Measurements from ENCODE around the gene FBL. TPM values are rescaled to one million over a fixed set of nuclear protein-coding genes. Genes with fewer than 3 reads are reported as not detected.

The FBL gene
- total RNA-seq, 4 donors from 2014 or later, result 184 to 226 (median 193) TPM

DNA sequence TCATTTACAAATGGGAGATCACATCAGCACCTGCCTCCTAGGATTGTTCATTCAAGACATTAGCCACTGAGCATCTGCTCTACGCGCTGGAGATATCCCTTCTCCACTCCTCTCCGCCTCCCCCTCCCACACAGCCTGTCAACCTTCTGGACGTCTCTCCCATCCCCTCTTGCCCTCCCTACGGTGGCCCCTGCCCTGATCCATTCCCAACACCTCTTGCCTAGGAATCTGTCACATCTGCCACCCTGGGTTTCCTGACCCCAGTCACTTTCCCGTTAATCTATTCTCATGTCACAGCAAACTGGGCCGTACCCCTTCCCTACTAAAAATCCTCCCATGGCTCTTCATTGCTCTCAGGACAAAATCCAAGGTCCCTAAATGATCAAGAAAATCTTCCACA lies 22.5 kb downstream of the FBL start:
- Histone ChIP-seq H3K27me3 (no peaks in the 10 kb centered on the region), H3K4me3 (peak overlapping the region; percentile 34 to 87 (median 78))
- intact Hi-C loops (cut with DNase I), result no loop called here

DNA sequence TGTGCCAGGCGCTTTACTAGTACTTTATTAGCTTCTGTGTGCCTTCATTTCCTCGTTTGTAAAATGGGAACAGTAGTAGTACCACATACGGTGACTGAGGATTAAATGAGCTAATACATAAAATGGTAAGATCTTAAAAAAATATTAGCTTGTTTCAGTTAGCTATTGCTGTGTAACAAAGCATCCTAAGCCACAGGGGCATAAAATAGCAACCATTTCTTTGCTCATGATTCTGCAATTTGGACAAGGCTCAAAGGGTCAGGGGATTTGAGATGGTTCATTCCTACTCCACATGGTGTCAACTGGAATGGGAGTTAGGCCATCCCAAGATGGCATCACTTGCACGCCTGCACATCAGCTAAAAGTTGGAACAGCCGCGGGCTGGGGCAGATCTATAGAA lies 25.5 kb downstream of the FBL start:
- Histone ChIP-seq H3K9me3 (no peaks in the 10 kb centered on the region), H3K27ac (no peak overlapping the region), H3K4me3 (no peak overlapping the region), H3K27me3 (no peaks in the 10 kb centered on the region), H3K36me3 (peaks cover 0 to 17% (median 1%) of the 10 kb centered on the region in 3 donors), H3K4me1 (peaks cover 6 to 36% (median 12%) of the 10 kb centered on the region in 3 donors)
- WGBS, 2 donors, result 87 to 92% methylated on average over 6 of the region's 6 CpGs
- intact Hi-C loops (cut with DNase I), result no loop called here
- TF ChIP-seq, protein P1, sequence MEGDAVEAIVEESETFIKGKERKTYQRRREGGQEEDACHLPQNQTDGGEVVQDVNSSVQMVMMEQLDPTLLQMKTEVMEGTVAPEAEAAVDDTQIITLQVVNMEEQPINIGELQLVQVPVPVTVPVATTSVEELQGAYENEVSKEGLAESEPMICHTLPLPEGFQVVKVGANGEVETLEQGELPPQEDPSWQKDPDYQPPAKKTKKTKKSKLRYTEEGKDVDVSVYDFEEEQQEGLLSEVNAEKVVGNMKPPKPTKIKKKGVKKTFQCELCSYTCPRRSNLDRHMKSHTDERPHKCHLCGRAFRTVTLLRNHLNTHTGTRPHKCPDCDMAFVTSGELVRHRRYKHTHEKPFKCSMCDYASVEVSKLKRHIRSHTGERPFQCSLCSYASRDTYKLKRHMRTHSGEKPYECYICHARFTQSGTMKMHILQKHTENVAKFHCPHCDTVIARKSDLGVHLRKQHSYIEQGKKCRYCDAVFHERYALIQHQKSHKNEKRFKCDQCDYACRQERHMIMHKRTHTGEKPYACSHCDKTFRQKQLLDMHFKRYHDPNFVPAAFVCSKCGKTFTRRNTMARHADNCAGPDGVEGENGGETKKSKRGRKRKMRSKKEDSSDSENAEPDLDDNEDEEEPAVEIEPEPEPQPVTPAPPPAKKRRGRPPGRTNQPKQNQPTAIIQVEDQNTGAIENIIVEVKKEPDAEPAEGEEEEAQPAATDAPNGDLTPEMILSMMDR (IDR thresholded peaks at IDR 0.05), result no peak
- no peak for TF ChIP-seq POLR2A (IDR thresholded peaks at IDR 0.05)
- DNase-seq, result no peak

More for the DNA sequence above, 22.5 kb downstream of the FBL start:
- H3K27ac ChIP-seq, result peak overlapping the region in 3 of 4 donors; percentile 85 to 90 (median 85)
- 42 to 44% methylated on average over 7 of the region's 7 CpGs for WGBS, 2 donors
- peaks cover 16 to 42% (median 26%) of the 10 kb centered on the region in 3 donors for H3K36me3 ChIP-seq
- H3K9me3 ChIP-seq, result no peaks in the 10 kb centered on the region
- DNase-seq, result no peak
- no peak for TF ChIP-seq POLR2A (IDR thresholded peaks at IDR 0.05)
- TF ChIP-seq, protein P1 (IDR thresholded peaks at IDR 0.05), result no peak
- peaks cover 6 to 42% (median 12%) of the 10 kb centered on the region in 3 donors for H3K4me1 ChIP-seq

DNA sequence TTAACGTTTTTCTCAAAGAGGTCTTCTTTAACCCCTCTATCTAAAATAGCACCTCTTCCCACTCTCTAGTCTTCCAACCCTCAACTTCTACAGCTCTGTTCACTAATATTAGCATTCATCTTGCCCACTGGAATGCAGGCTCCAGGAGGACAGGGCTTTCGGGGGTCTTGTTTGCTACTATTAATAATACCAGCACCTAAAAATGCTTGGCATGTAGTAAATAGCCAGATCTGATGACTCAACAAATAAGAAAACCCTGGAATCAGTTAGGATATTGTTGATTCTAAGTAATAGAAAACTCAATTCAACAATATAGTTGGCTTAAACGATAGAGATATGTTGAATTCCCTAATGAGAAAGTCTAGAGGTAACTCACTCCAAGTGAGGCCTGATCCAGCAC lies 26.4 kb downstream of the FBL start:
- Histone ChIP-seq H3K36me3 (peaks cover 0 to 8% (median 0%) of the 10 kb centered on the region in 3 donors), H3K4me1 (peaks cover 6 to 27% (median 7%) of the 10 kb centered on the region in 3 donors), H3K27ac (no peak overlapping the region), H3K9me3 (no peaks in the 10 kb centered on the region), H3K27me3 (no peaks in the 10 kb centered on the region), H3K4me3 (no peak overlapping the region)
- intact Hi-C loops (cut with DNase I), result no loop called here
- DNase-seq, result no peak
- 80 to 81% methylated on average over 3 of the region's 3 CpGs for WGBS, 2 donors
- no peak for TF ChIP-seq POLR2A (IDR thresholded peaks at IDR 0.05)
- TF ChIP-seq, protein P1 (IDR thresholded peaks at IDR 0.05), result no peak

DNA sequence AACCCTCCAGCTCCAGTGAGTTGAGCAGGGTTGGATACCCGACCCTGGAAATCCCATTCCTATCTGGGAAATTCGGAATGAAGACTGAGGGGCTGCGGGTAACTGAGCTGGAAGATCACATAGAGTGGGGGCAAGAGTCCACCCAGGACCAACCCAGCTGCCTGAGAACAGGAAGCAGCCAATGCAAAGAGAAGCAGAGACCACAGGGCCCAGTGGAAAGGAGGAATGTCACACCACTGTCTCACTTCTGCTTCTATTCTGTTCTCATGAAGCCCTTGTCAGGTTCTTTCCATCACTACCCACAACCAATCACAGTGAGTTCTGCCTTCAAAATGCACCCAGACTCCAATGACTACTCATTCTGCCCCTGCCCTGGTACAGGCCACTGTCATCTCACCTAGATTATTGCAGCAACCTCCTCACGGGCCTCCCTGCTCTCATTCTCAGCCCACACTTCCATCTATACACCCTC lies 27.5 kb downstream of the FBL start:
- H3K27ac ChIP-seq, result no peak overlapping the region
- H3K4me3 ChIP-seq, result no peak overlapping the region
- 89 to 91% methylated on average over 4 of the region's 4 CpGs for WGBS, 2 donors
- H3K36me3 ChIP-seq, result peaks cover 0 to 8% (median 0%) of the 10 kb centered on the region in 3 donors
- intact Hi-C loops (cut with DNase I), result no loop called here
- no peak for DNase-seq
- H3K4me1 ChIP-seq, result peaks cover 2 to 21% (median 2%) of the 10 kb centered on the region in 3 donors
- H3K27me3 ChIP-seq, result no peaks in the 10 kb centered on the region
- H3K9me3 ChIP-seq, result no peaks in the 10 kb centered on the region
- TF ChIP-seq, protein P1 (IDR thresholded peaks at IDR 0.05), result no peak
- no peak for TF ChIP-seq POLR2A (IDR thresholded peaks at IDR 0.05)

DNA sequence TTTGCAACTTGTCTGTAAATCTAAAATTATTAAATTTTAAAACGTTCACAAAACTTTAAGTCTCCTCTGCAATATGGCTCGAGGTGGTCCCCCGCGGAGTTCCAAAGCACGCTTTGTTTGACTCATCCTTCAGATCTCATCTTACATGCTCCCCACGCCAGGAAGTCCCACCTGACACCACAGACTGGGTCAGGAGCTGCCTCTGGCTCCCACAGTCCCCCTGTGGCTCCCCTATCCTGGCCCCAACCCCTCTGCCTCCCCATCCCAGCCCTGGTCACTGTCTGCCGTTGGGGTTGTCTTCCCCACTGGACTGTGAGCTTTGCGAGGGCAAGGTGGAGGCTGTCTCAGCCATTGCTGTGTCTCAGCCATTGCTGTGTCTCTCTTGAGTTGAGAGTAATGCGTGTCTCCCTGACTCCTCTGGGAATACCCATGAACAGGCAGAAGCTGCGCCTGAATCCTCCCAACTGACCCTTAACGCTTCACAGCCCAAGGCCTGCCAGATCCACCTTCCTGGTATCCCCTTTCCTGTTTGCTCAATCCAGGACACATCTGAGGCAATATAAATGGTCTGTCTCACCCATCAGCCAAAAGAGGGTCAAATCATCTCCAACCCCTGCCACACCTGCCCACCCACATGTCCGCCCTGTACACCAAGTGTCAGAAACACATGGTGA lies 28.2 kb downstream of the FBL start:
- H3K4me1 ChIP-seq, result peaks cover 0 to 20% (median 0%) of the 10 kb centered on the region in 3 donors
- DNase-seq, result no peak
- no peak overlapping the region for H3K4me3 ChIP-seq
- no peak for TF ChIP-seq POLR2A (IDR thresholded peaks at IDR 0.05)
- TF ChIP-seq, protein P1 (IDR thresholded peaks at IDR 0.05), result no peak
- no peak overlapping the region for H3K27ac ChIP-seq
- no peaks in the 10 kb centered on the region for H3K27me3 ChIP-seq
- no peaks in the 10 kb centered on the region for H3K9me3 ChIP-seq
- WGBS, 2 donors, result 92 to 94% methylated on average over 9 to 10 of the region's 12 CpGs
- H3K36me3 ChIP-seq, result peaks cover 0 to 8% (median 0%) of the 10 kb centered on the region in 3 donors
- intact Hi-C loops (cut with DNase I), result no loop called here

Measured in esophagus squamous epithelium (tissue), 5 donors.